Skin of body (tissue), 2 donors: ENCODE data around the gene ADAM19. TPM values are rescaled to one million over a fixed set of nuclear protein-coding genes. Genes with fewer than 3 reads are reported as not detected.

Experiments
- DNase-seq: peaks from one replicate; lab custom pipeline; 2025; lab: John Stamatoyannopoulos, UW
- total RNA-seq: library from RNA; depleted of rRNA; stranded (reverse); fragments of >200 nt; gene quantifications from one replicate; pipeline ENCODE4 v1.2.3, GENCODE V29; 2014

The ADAM19 gene
- total RNA-seq, 1 donor from 2014 or later: 5.9 TPM

GRCh38 chr5:157542282-157543000 lies 33.1 kb downstream of the ADAM19 start:
- DNase-seq: no peak

GRCh38 chr5:157541447-157542118 lies 34.0 kb downstream of the ADAM19 start:
- no peak for DNase-seq

DNA sequence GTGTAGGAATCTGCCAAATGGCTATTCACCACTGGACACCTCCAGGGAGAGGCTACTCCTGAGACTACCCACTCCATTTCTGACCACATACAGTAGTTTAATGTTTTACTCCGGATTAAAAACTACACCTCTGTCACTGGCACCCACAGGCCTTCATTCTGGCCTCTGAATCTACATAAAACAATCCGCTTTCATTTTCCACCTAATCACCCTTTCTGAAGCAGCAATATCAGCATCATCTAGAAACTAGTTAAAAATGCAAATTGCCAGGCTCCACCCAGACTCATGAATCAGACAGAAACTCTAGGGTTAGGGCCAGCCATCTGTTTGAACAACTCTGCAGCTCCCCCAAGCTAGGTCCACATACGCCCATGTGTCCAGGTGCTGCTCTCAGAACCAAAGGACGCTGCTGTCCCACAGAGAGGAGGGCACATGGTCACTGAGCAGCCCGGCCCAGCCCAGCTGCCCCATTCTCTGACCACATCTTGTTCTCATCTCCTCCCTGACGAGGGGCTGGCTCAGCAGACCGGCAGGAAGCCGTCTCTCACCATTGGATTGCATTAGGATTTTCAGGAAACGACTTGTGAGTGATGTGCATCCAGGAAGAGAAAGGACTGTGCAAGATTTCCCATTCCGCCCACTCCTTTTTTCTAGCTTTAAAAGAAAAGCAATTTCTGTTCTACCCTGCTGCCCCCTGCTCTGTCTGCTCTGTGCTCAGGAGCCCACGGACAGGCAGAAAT lies 34.7 kb downstream of the ADAM19 start:
- peak; percentile 60 for DNase-seq

GRCh38 chr5:157540124-157540523 lies 35.5 kb downstream of the ADAM19 start:
- DNase-seq: no peak

DNA sequence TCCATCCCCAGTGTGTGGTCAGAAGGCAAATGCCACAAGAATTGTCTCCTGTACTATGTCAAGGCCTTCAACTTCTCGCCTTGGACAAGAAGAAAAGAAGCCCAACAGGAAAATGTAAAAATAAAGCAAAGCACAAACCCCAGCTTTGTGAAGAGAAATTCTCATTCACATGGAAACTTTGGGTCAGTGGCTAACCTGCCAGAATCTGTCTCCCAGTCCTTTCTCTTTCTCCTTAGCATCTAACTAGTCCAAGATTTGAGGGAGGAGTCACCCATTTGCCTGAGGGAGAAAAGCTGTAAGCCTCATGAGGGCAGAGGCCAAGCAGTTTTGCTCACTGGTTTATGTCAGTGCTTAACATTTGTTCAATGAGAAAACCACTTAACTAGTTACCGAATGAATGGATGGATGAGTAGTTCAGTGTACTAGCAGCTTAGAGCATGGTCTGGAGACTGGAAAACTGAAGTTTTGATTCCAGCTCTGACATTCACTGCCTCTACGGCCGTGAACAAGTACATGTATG lies 36.0 kb downstream of the ADAM19 start:
- no peak for DNase-seq

- DNase-seq: no peak
These were observed 37.3 kb downstream of the ADAM19 start for GRCh38 chr5:157538311-157538710.

DNA sequence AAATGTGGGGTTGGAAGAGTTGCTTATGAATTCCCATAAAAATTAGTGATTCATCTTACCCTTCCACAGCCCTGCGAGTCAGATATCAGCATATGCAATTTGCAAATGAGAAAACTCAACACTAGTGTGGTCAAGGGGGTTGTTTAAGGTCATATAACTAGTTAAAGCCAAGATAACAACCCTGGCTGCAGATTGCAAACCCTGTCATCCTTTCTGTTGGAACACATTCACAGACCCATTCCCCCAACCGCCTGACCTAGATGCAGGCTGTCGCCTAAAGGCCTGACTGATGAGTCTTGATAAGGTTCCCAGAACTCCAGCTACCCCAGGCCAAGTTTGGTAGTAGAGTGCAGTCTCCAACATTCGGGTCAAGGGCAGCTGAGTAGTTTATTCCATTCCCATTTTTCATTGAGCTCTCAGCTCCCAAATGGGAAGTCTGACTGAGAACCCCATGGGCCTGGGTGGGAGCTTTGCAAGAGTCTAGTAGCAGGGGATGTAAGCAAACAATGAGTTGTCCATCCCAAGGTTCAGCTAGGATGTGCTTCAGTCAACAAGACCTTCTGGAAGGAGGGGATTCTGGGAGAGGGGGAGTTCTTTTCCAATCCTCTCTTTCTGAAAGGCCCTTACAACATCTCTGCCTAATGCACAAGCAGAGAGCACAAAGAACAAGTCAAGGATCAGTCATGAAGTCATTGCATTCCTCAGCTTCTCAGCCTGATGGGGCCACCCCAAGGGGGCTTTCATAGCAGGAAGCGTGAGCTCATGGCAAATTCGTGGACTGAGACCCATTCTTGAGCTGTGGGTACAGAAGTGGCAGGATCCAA lies 40.3 kb downstream of the ADAM19 start:
- no peak for DNase-seq

DNA sequence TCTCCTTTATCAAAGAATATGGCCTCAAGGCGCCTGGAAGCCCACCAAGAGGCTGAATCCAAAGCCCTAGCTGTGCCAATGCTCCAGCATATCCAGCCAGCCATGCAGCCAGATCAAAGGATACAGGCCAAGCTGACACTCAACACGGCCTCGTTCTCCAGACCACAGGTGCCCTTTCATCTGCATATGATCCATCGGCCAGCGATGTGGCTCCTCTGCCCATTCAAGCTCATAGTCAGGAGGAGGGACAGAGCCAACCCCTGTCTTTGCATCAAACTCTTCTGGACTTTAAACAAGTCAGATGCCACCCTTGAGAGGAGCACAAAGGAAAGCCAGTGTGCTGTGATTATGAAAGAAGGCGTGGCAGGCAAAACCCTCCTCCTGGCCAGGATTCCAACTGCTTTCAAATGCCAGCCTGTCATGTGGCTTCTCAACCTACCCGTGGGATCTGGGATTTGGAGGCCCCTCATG lies 42.5 kb downstream of the ADAM19 start:
- no peak for DNase-seq

DNA sequence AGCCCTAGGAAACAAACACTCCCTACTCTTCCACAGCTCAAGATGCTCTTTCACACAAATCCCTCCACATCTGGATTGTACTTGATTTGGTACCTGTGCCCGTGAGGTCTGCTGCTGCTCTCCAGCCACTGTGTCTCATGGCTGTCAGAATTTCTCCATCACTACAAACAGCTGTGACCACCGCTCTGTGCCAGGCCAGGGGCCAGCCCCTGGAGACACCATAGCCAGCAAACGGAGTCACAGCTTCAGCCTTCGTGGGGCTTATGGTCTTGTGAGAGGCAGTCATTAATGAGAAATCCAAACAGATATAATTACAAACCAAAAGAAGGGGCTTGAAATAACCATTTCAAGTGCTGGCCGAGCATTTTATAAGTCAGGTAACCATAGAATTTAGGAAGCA lies 43.6 kb downstream of the ADAM19 start:
- no peak for DNase-seq

DNA sequence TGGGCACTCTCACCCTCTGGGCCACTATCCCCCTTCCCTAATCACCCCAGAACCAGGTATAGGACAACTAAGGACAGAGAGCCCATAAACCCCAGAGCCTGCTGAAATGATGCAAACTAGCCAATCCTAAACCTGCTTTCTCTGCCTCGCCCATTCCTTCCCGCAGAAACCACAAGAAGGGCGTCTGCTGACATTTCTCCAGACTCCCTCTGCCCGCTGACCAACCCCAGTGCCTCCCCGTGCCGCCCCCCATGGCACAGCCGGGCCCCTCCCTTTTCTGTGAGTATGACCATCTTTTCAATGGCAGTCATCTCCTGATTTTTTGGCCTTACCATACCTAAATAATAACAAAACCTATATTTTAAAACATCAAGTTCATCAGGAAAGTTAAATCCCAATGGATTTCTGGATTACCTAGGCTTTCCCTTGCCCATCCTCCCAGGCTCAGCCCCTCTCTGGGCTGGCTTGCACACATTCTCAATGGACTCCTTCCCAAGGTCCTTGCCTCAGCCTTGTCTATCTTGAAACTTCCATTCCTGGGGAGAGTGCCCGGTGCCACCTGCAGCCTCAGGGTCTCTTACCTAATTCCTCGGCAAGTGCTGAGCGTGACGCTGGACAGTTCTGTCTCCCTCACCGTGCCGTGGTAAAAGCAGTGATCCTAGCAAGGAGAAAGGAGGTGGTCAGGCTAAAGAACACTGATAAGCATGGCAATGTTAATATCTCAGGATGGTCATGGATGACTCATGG lies 45.2 kb downstream of the ADAM19 start:
- DNase-seq: no peak

GRCh38 chr5:157529002-157529401 lies 46.6 kb downstream of the ADAM19 start:
- no peak for DNase-seq

DNA sequence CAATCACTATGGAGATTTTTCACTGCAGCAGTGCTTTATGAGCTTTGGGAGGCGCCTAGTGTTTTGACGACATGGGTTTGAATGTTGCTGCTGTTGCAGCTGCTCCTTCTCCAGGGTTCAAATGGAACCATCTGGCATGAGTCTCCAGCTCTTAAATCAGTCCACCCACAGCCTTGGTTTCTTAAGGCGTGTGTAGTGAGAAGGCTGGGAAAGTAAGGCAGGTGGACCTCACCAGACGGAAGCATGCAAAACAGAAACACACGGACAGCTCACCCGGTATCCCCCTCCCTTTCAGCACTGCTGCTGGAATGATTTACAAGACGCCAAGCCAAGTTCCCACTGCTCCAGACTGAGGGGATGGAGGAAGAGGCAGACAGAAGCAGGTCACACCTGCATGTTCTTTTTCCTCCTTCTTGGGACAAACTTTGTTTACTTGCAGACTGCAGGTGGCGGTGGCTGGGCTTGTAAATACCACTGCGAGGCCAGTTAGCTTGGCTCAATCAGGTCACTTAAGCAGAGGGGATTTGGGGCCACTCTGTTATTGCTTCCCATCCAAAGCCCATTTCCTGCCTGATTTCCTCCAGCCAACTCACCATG lies 47.4 kb downstream of the ADAM19 start:
- DNase-seq: peak; percentile 55

- DNase-seq: no peak
These were observed 50.7 kb downstream of the ADAM19 start for GRCh38 chr5:157524887-157525286.

DNA sequence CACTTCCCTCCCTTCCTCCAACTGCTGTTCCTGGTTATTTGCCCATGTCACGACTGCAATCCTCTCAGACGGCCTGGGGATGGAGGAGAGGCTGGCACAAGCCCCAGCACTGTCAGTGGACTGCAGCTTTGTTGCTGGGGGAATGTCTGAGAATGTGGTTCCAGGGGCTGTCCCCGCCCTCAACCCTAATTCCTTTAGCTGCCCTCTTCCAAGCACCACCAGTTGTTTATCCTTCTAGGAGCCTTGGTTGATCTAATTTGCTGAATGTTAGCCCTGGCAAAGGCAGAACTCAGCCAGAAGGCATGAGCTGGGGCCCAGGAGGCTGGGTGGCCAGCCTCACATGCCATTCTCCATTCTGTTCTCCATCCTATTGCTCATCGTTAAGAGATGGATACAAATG lies 51.6 kb downstream of the ADAM19 start:
- DNase-seq: no peak

GRCh38 chr5:157521704-157522029 lies 53.9 kb downstream of the ADAM19 start:
- no peak for DNase-seq

DNA sequence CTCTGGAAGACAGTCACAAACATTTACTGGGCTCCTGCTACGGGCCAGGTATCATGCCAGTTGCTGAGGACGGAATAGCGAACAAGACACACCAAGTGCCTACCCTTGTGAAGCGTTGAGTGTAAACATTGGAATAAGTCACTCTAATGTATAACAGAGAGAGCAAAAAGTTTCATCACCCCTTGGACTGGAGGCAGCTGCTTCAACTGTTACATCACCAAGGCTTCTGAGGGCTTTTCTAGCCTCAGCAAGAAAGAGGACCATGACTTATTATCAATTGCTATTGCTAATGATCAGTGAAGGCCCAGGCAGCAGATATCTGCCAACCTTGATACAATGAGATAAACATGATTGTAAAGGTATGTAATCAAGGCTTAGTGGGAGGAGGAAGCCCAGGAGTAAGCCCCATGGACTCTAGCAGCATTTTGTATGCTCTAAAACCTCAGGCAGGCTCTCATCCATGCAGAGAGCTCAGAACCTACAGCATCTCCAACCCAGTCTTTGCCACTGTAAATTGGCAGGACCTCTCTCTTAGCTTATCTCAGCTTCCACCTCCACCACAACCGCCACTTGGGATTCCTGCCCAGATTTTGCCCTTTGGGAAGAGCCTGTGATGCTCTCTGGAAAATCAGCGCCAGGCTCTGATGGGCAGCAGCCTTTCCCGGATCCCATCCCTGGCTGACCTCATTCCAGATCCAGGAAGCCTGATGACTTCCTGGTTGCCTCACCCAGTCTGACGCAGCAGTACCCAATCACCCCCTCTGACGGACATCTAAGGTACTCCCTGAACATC lies 54.5 kb downstream of the ADAM19 start:
- DNase-seq: no peak

DNA sequence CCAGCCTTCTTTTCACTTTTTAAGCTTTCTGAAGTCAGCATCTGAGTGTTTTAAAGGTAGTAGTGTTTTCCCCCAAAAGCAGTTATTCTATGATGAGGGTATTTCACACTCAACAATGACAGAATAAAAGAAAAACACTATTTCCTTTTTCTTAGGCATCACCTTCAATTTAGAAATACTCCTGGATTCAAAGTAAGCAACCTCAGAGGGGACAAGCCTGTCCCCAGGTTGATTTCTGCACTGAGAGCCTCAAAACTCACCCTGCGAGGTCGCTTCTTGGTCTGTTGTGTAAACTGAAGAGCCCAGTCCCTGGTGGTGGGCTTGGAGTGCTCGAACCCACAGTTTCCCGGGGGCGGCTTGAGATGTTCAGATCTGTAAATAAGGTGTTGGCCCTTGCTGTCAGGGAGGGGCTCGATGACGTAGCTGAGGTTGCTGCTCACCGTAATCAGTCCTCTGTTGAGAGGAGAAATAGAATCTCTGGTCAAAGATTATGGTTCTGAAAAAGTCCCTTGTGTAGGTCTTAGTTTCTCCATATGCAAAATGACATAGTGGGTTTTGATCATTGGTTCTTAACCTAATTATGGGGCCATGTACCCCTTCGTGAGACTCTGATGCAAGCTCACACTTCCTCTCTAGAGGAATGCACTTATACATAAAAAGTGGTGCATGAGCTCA lies 55.9 kb downstream of the ADAM19 start:
- no peak for DNase-seq

DNA sequence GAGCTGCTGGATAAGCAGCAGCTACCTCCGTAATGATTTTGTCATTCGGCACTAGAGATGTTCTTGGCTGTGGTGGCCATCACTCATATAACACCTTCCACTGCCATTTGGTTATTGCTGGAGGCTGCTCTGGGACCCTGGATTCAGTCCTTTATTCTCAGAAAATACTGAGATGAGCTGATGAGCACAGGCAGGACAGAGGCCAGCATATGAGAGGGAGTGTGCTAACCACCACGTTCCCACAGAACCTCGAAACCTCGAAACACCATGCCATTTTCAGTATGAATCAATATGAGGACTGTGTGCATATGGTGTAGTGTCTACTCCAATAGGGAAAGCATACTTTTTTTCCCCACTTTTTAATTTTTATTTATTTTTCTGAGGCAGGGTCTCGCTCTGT lies 56.6 kb downstream of the ADAM19 start:
- DNase-seq: no peak
